Hematopoietic multipotent progenitor cell treated with erythropoietin and hydrocortisone succinate and interleukin-3 and kit ligand, for 15 days (in vitro differentiated cells): ENCODE results near the gene SNX25.
"Not testable (repeated sequence)": the region's sequence is repeated elsewhere in the genome, so short reads cannot be mapped to it uniquely, and the experiment has no call there.

ENCODE experiments used
- DNase-seq: peaks from one replicate; pipeline ENCODE4 v3.0.0-alpha.2; 2015; ENCODE audit warnings: low spot score

Gene SNX25

GRCh38 chr4:185307136-185307950, 97.9 kb downstream of the SNX25 start:
- no peak for DNase-seq

GRCh38 chr4:185309770-185310169, 100.4 kb downstream of the SNX25 start:
- DNase-seq: no peak

GRCh38 chr4:185311113-185311888, 101.9 kb downstream of the SNX25 start:
- DNase-seq: no peak

- no peak for DNase-seq
Observed at GRCh38 chr4:185312699-185313098, 103.3 kb downstream of the SNX25 start.

GRCh38 chr4:185317462-185317861, 108.1 kb downstream of the SNX25 start:
- not testable (repeated sequence) for DNase-seq

GRCh38 chr4:185317880-185318279, 108.5 kb downstream of the SNX25 start:
- DNase-seq: no peak

- peak; percentile 15 for DNase-seq
Observed at GRCh38 chr4:185318679-185319078, 109.3 kb downstream of the SNX25 start.

GRCh38 chr4:185322803-185323202, 113.4 kb downstream of the SNX25 start:
- DNase-seq: no peak

GRCh38 chr4:185323606-185324005, 114.2 kb downstream of the SNX25 start:
- no peak for DNase-seq

GRCh38 chr4:185324361-185324760, 115.0 kb downstream of the SNX25 start:
- not testable (repeated sequence) for DNase-seq

GRCh38 chr4:185325721-185326120, 116.3 kb downstream of the SNX25 start:
- DNase-seq: not testable (repeated sequence)

GRCh38 chr4:185328586-185328985, 119.2 kb downstream of the SNX25 start:
- no peak for DNase-seq

- not testable (repeated sequence) for DNase-seq
Observed at GRCh38 chr4:185329879-185330510, 120.6 kb downstream of the SNX25 start.

- no peak for DNase-seq
Observed at GRCh38 chr4:185332575-185333464, 123.4 kb downstream of the SNX25 start.

- peak; percentile 12 for DNase-seq
Observed at GRCh38 chr4:185334326-185334725, 124.9 kb downstream of the SNX25 start.

GRCh38 chr4:185335579-185335978, 126.2 kb downstream of the SNX25 start:
- no peak for DNase-seq

- no peak for DNase-seq
Observed at GRCh38 chr4:185339941-185340340, 130.5 kb downstream of the SNX25 start.

- no peak for DNase-seq
Observed at GRCh38 chr4:185341377-185341776, 132.0 kb downstream of the SNX25 start.

- DNase-seq: no peak
Observed at GRCh38 chr4:185341841-185342240, 132.4 kb downstream of the SNX25 start.

- no peak for DNase-seq
Observed at GRCh38 chr4:185343726-185344581, 134.6 kb downstream of the SNX25 start.
